ENCODE data around the gene BPGM.

- TF ChIP-seq GATA2 (IDR thresholded peaks at IDR 0.05; ENCODE audit: low read depth, low read length) (no peak), GATA3 (IDR thresholded peaks at IDR 0.05; ENCODE audit: low read depth, low read length) (no peak)
Measured at GRCh38 chr7:134648456-134648855, 1.8 kb downstream of the BPGM start.
